GM13977 (cell line): ENCODE measurements around the gene RIMKLB.
A peak's percentile ranks its signal among the peaks of the same experiment; 100 is the strongest.
"Not testable (repeated sequence)": the region's sequence is repeated elsewhere in the genome, so short reads cannot be mapped to it uniquely, and the experiment has no call there.

Experiments used
- DNase-seq: peaks from one replicate; pipeline ENCODE4 v3.0.0; 2012; ENCODE audit warnings: low spot score
- in situ Hi-C: fragments of 300-500 bp; cut with MboI; formaldehyde crosslinking; loops from one replicate; pipeline ENCODE4 v1.12.0; 2022; ENCODE audit warnings: low sequenced_read_pairs, low pct_unique_long_range_greater_than_20kb, mixed read lengths, inconsistent platforms; ENCODE audit not compliant: unreplicated experiment
- TF ChIP-seq, protein P1 (sequence below): IDR thresholded peaks from 2 replicates; pipeline ENCODE4 v1.5.1; 2012; ENCODE audit warnings: mild to moderate bottlenecking, control low read depth; ENCODE audit not compliant: insufficient read depth; ENCODE audit errors: extremely low read depth, missing control alignments

RIMKLB gene

DNA sequence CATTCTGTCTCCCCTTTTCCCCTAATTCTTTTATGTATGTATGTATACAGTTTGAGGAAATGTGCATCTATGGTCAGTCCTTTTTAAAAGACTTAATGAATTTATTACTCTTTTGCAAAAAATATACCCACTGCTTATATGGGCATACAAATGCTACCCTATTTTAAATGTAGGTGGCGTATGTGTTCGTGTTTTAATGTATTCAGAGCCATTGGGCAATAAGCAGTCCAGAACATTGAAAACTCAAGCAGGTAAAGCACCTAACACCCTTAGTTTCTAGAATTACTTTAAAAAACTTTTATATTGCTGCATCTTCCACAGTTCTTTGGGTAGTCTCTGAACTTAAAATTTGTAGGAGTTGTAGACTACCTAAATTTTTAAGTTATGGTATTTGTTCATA is 82.1 kb downstream of the RIMKLB start:
- DNase-seq = no peak
- TF ChIP-seq, protein P1, sequence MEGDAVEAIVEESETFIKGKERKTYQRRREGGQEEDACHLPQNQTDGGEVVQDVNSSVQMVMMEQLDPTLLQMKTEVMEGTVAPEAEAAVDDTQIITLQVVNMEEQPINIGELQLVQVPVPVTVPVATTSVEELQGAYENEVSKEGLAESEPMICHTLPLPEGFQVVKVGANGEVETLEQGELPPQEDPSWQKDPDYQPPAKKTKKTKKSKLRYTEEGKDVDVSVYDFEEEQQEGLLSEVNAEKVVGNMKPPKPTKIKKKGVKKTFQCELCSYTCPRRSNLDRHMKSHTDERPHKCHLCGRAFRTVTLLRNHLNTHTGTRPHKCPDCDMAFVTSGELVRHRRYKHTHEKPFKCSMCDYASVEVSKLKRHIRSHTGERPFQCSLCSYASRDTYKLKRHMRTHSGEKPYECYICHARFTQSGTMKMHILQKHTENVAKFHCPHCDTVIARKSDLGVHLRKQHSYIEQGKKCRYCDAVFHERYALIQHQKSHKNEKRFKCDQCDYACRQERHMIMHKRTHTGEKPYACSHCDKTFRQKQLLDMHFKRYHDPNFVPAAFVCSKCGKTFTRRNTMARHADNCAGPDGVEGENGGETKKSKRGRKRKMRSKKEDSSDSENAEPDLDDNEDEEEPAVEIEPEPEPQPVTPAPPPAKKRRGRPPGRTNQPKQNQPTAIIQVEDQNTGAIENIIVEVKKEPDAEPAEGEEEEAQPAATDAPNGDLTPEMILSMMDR = no peak
- in situ Hi-C loops = no loop called here

DNA sequence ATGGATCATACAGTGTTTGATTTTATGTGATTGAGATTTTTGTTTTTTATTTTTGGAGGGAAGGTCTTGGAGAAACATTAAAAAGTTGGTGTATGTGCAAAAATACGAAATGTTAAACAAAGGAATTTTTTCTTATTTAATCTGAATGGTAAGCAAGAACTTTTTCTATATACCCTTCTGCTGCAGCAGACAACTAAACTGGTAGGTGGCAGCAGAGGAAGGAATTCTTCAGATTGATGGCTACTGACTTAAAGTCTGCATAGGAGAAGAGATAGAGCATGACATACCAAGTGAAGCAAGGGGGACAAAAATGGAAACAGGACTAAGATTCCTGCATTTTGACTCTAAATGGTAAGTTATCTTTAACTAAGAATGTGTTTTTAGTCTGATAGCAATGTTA is 82.6 kb downstream of the RIMKLB start:
- TF ChIP-seq, protein P1 = peak; percentile 35
- in situ Hi-C loops = no loop called here
- DNase-seq = peak; percentile 31

DNA sequence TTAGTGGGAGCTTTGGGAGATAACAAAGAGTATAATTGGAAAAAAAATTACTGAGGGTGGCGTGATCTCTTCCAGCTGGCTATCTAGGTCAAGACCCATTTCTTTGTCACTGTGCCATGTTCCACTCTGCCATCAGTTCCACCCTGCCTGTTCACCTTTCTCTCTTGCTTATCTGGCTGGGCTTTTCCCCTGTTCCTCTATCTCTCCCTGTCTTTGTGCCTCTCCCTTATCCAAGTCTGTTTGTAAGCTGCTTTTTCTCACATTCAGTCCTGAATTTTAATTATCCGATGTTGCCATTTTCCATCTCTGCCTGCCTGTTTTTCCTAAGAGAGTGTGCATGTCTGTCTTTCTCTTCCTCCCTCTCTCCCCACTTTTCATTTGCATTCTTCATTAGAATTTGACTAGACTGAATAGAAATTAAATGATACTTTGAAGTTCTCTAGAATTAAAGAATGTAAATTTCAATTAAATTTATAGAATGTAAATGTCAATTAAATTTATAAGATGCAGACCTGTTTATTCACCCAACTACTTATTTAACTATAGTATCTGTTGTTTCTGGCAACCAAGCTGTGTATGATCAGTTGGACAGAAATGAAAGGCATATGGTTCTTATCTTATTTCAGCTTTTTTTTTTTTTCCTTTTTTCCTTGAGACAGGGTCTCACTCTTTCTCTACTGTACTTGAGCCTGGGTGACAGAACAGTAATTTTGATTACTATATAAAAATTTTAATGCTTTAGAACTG is 83.8 kb downstream of the RIMKLB start:
- in situ Hi-C loops = no loop called here
- no peak for DNase-seq
- TF ChIP-seq, protein P1 = no peak

DNA sequence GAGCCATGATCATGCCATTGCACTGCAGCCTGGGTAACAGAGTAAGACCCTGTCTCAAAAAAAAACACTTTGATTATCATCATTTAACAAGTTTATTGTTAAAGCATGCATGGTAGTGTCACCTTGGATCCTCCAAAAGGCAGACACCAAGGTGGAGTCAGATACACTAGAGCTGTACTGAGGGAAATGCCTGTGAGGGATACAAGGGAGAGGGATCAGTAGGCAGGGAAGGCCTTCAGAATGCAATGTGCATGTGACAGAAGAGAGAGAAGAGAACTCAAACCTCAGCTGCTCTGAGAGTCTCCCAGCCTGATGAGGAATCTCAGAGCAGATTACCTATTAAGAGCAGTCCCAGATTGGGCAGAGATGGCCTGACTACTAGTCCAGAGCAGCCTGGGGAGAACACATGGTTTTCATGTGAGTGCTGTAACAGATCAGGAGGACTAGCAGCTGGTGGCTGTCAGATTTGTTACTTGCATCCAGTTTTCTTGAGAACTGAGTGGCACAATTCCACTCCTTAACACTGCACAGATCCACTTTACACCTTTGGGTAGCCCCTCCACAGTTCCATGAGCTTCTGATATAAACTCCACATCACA is 86.6 kb downstream of the RIMKLB start:
- in situ Hi-C loops = no loop called here
- TF ChIP-seq, protein P1 = no peak
- DNase-seq = no peak

DNA sequence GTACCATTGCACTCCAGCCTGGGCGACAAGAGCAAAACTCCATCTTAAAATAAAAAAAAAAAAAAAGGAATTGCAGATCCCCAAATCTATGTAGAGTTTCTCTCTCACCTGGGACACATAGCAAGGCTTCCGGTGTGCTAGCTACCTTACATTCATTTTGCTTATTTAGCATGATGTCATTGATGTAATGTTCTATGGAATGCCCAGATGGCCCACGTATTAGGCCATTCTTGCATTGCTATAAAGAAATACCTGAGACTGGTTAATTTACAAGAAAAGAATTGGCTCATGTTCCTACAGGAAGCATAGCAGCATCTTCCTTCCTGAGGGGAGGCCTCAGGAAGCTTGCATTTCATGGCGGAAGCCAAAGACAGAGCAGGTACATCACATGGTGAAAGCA is 87.7 kb downstream of the RIMKLB start:
- no peak for DNase-seq
- TF ChIP-seq, protein P1 = no peak
- in situ Hi-C loops = no loop called here

DNA sequence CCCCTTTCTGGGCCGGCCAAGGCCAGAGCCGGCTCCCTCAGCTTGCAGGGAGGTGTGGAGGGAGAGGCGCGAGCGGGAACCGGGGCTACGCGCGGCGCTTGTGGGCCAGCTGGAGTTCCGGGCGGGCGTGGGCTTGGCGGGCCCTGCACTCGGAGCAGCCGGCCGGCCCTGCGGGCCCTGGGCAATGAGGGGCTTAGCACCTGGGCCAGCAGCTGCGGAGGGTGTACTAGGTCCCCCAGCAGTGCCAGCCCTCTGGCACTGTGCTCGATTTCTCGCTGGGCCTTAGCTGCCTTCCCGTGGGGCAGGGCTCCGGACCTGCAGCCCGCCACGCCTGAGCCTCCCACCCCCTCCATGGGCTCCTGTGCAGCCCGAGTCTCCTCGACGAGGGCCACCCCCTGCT is 89.4 kb downstream of the RIMKLB start:
- in situ Hi-C loops, DNase-seq: not testable (repeated sequence)

DNA sequence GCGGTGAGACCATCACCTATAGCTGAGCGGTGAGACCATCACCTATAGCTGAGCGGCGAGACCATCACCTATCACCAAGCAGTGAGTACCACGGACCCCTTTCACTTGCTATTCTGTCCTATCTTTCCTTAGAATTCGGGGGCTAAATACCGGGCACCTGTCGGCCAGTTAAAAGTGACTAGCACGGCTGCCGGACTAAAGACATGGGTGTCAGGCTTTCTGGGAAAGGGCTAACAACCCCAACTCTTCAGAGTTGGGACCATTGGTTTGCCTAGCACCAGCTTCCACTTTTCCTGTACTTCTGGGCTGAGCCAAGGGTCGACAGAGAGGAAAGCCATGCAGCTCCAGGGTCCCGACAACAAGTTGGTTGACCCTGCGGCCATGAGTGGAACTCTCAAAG is 90.9 kb downstream of the RIMKLB start:
- not testable (repeated sequence) for DNase-seq

DNA sequence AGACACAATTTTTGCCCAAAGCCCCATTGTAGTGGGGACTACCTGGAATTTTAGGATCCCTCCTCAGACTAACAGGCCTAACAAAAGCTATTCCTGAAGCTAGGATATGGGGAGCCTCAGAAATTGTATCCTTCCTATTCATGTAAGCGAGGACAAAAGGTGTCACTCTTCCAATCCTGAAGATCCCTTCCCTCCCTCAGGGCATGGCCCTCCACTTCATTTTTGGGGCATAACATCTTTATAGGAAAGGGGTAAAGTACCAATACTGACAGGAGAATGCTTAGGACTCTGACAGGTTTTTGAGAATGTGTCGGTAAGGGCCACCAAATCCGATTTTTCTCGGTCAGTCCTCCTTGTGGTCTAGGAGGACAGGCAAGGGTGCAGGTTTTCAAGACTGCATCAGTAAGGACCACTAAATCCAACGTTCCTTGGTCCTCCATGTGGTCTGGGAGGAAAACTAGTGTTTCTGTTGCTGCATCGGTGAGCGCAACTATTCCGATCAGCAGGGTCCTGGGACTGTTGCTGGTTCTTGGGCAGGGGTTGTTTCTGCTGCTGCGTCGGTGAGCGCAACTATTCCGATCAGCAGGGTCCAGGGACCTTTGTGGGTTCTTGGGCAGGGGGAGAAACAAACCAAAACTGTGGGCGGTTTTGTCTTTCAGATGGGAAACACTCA is 91.7 kb downstream of the RIMKLB start:
- in situ Hi-C loops, DNase-seq: not testable (repeated sequence)

More for the DNA sequence above, 90.9 kb downstream of the RIMKLB start:
- in situ Hi-C loops = not testable (repeated sequence)

DNA sequence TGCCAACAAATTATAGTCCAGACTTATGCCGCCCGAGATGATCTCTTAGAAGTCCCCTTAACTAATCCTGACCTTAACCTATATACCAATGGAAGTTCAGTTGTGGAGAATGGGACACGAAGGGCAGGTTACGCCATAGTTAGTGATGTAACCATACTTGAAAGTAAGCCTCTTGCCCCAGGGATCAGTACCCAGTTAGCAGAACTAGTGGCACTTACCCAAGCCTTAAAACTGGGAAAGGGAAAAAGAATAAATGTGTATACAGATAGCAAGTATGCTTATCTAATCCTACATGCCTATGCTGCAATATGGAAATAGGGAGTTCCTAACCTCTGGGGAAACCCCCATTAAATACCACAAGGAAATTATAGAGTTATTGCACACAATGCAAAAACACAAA is 95.4 kb downstream of the RIMKLB start:
- in situ Hi-C loops, DNase-seq: not testable (repeated sequence)

DNA sequence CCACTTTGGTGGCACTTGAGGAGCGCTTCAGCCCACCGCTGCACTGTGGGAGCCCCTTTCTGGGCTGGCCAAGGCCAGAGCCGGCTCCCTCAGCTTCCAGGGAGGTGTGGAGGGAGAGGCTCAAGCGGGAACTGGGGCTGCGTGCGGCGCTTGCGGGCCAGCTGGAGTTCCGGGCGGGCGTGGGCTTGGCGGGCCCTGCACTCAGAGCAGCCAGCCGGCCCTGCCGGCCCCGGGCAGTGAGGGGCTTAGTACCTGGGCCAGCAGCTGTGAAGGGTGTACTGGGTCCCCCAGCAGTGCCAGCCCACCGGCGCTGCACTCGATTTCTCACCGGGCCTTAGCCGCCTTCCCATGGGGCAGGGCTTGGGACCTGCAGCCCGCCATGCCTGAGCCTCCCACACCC is 96.8 kb downstream of the RIMKLB start:
- in situ Hi-C loops, DNase-seq: not testable (repeated sequence)
